ENCODE results near the gene PBX4.
"Not testable (repeated sequence)": the region's sequence is repeated elsewhere in the genome, so short reads cannot be mapped to it uniquely, and the experiment has no call there.

GRCh38 chr19:19598728-19599451 is 19.6 kb downstream of the PBX4 start:
- not testable (repeated sequence) for TF ChIP-seq CTCF, EP300 (IDR thresholded peaks at IDR 0.05)

Data from tibial nerve (tissue), 4 donors.